ENCODE measurements around the gene TMEM134.

The TMEM134 gene

DNA sequence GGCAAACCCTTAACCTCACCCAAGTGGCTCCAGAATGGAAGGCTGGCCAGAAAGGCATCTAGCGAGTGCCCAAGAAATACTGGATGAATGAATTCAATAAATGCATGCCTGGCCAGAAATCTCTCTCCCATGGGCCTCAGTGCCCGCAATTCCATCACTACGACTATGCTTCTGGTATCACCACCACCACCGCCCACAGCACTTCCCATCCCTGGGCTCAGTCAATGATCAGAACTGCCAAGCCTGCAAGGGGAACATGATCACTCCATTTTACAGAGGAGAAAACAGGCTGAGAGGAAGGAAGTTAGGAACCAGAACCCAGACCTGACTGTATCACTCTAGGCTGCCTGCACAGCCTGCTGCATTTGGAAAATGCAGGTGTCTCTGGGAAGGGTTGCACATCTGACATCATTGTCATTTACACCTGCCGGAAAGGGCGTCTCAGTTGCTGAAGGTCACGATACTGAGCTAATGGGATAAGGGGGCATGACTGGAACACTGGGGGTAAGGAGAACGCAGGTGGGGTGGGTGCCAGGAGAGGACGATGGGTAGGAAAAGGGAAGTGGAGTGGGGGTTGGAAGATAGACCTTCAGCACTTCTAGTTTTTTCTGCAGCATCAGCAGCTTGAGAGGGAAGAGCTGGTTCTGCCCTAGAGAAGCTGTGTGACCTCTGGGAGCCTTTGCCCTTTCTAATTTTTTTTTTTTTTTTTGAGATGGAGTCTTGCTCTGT is 19.8 kb downstream of the TMEM134 start:
- DNase-seq (ENCODE audit: insufficient read length, low spot score) (no peak), FAIRE-seq (no peak)
- TF ChIP-seq POU2F2 (IDR thresholded peaks at IDR 0.05; ENCODE audit: low read depth, low read length) = no peak
- TF ChIP-seq SPI1 (IDR thresholded peaks at IDR 0.05; ENCODE audit: low read depth, low read length) = 0 out of 2 replicates have a peak, but pooled peaks have one; percentile 13

- TF ChIP-seq POU2F2 (IDR thresholded peaks at IDR 0.05; ENCODE audit: low read depth, low read length) = no peak
- TF ChIP-seq TAF1 (IDR thresholded peaks at IDR 0.05; ENCODE audit: low read depth, low read length) = no peak
- no peak for TF ChIP-seq POLR2AphosphoS5 (IDR thresholded peaks at IDR 0.05; ENCODE audit: low read depth, low read length)
- TF ChIP-seq SPI1 (IDR thresholded peaks at IDR 0.05; ENCODE audit: low read depth, low read length) = no peak
- FAIRE-seq (no peak), DNase-seq (ENCODE audit: insufficient read length, low spot score) (no peak)
Observed at GRCh38 chr11:67448220-67448609, 20.8 kb downstream of the TMEM134 start.

DNA sequence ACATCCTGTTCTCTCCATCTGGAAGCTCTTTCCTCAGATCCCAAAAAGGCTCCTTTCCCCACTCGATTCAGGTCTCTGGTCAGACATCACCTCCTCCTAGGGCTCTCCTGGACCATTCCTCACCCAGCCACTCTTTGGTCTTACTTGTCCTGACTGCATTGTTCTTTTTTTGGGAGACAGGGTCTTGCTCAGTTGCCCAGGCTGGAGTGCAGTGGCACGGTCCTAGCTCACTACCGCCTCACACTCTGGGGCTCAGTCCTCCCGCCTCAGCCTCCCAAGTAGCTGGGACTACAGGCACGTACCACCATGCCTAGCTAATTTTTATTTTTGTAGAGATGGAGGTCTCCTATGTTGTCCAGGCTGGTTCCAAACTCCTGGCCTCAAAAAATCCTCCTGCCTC is 23.5 kb downstream of the TMEM134 start:
- no peak for FAIRE-seq
- no peak for DNase-seq (ENCODE audit: insufficient read length, low spot score)
- no peak for TF ChIP-seq PAX5 (IDR thresholded peaks at IDR 0.05; ENCODE audit: insufficient read depth, low read length, severe bottlenecking)
- TF ChIP-seq SPI1 (IDR thresholded peaks at IDR 0.05; ENCODE audit: low read depth, low read length) = no peak
- no peak for TF ChIP-seq POU2F2 (IDR thresholded peaks at IDR 0.05; ENCODE audit: low read depth, low read length)
- TF ChIP-seq TAF1 (IDR thresholded peaks at IDR 0.05; ENCODE audit: low read depth, low read length) = no peak
- TF ChIP-seq POLR2A (IDR thresholded peaks at IDR 0.05; ENCODE audit: low read depth, low read length) = no peak
- no peak for TF ChIP-seq POLR2AphosphoS5 (IDR thresholded peaks at IDR 0.05; ENCODE audit: low read depth, low read length)

GRCh38 chr11:67442504-67443404 is 26.3 kb downstream of the TMEM134 start:
- TF ChIP-seq PAX5 (IDR thresholded peaks at IDR 0.05; ENCODE audit: insufficient read depth, low read length, severe bottlenecking) = no peak
- FAIRE-seq (no peak), DNase-seq (ENCODE audit: insufficient read length, low spot score) (no peak)

GRCh38 chr11:67441731-67442351 is 27.2 kb downstream of the TMEM134 start:
- DNase-seq (ENCODE audit: insufficient read length, low spot score) = no peak
- TF ChIP-seq POLR2AphosphoS5 (IDR thresholded peaks at IDR 0.05; ENCODE audit: low read depth, low read length) (0 out of 2 replicates have a peak, but pooled peaks have one; percentile 54), TAF1 (IDR thresholded peaks at IDR 0.05; ENCODE audit: low read depth, low read length) (no peak), PAX5 (IDR thresholded peaks at IDR 0.05; ENCODE audit: insufficient read depth, low read length, severe bottlenecking) (no peak)
- peak; percentile 71 for FAIRE-seq

- no peak for DNase-seq (ENCODE audit: insufficient read length, low spot score)
- peak; percentile 43 for FAIRE-seq
- no peak; the same call in 1 of the 2 replicates for TF ChIP-seq POLR2A (IDR thresholded peaks at IDR 0.05; ENCODE audit: low read depth, low read length)
Observed at GRCh38 chr11:67441098-67441563, 27.9 kb downstream of the TMEM134 start.

- DNase-seq (ENCODE audit: insufficient read length, low spot score) = no peak
- TF ChIP-seq POU2F2 (IDR thresholded peaks at IDR 0.05; ENCODE audit: low read depth, low read length) (0 out of 2 replicates have a peak, but pooled peaks have one; percentile 23), POLR2A (IDR thresholded peaks at IDR 0.05; ENCODE audit: low read depth, low read length) (no peak)
- FAIRE-seq = peak; percentile 13
Observed at GRCh38 chr11:67440229-67441097, 28.6 kb downstream of the TMEM134 start.

GRCh38 chr11:67439321-67440228 is 29.5 kb downstream of the TMEM134 start:
- TF ChIP-seq POLR2A (IDR thresholded peaks at IDR 0.05; ENCODE audit: low read depth, low read length) = no peak
- no peak for TF ChIP-seq SPI1 (IDR thresholded peaks at IDR 0.05; ENCODE audit: low read depth, low read length)
- no peak for TF ChIP-seq PAX5 (IDR thresholded peaks at IDR 0.05; ENCODE audit: insufficient read depth, low read length, severe bottlenecking)
- no peak for TF ChIP-seq TAF1 (IDR thresholded peaks at IDR 0.05; ENCODE audit: low read depth, low read length)
- TF ChIP-seq POLR2AphosphoS5 (IDR thresholded peaks at IDR 0.05; ENCODE audit: low read depth, low read length) = no peak
- TF ChIP-seq POU2F2 (IDR thresholded peaks at IDR 0.05; ENCODE audit: low read depth, low read length) = no peak
- FAIRE-seq (peak; percentile 93), DNase-seq (ENCODE audit: insufficient read length, low spot score) (no peak)
